Fibroblast of lung (primary cell): ENCODE data around the gene ETNPPL.

Source experiments
- CTCF ChIP-seq, 2 donors: IDR thresholded peaks in 1 of 2; conservative IDR thresholded peaks in 1 of 2; 1 replicate in 1 of 2; 2 replicates in 1 of 2; pipeline ENCODE4 v1.5.1; 2011 to 2012; ENCODE audit warnings: low read length in 2 of 2, control low read depth in 1 of 2, inconsistent platforms in 1 of 2, low read depth in 1 of 2, mild to moderate bottlenecking in 1 of 2
- EZH2 ChIP-seq: IDR thresholded peaks from 2 replicates; pipeline ENCODE4 v1.5.1; 2012; ENCODE audit warnings: low read length, control low read depth, mild to moderate bottlenecking; ENCODE audit errors: missing control alignments

DNA sequence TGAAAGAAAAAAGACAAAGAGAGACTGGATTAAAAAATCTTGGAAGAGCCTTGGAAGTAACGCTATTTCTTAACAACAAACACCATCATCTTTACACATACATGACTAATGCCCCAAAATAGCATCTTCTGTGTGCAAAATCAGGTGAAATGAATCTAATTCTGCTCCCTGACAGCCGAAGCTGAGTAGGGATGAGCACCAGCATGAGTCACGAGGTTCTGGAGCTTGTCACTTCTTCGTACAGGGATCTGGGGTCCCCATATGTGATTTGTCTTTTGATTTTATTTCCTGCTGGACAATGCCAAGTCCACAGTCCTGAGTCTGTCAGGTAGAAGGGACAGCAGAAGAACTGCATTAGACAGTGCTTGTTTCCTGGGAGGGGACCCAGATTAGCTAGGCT lies 56.6 kb downstream of the ETNPPL start:
- no peak for TF ChIP-seq CTCF (conservative IDR thresholded peaks at IDR 0.05 in 1 of 2, IDR thresholded peaks at IDR 0.05 in 1 of 2; ENCODE audit: low read depth in 1 of 2, low read length in 2 of 2)
- no peak for TF ChIP-seq EZH2
